KBM-7 (cell line): Measurements from ENCODE around the gene TREX2.

Source experiments
- DNase-seq: peaks from one replicate; pipeline ENCODE4 v3.0.0-alpha.2; 2015
- in situ Hi-C: fragments of 300-500 bp; cut with MboI; formaldehyde crosslinking; loops from 2 replicates; pipeline ENCODE4 v1.14.3; 2020; ENCODE audit warnings: low sequenced_read_pairs, low pct_unique_long_range_greater_than_20kb, mixed read lengths

Gene TREX2

DNA sequence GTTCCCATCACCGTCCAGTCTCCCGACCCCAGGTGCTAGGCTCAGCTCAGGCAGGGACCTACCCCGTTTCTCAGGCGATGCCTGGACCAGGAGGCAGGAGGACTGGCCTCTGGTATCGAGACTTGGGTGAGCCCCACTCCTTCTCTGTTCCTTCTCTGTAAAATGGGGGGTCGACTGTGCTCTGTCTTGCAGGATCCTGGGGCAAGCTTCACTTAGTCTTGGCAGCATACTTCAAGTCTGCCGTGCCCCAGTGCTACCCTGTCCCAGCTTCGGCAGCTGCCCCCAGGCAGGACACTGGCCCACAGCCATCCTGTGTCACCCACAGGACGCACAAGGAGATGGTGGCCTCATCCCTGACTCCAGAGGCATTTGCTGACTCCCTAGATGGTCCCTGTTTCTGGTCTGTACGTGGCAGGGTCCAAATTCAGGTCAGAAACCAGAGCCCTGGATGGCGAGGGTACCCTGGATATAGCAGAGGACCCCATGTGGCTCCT lies 31.6 kb upstream of the TREX2 start:
- in situ Hi-C loops: no loop called here
- no peak for DNase-seq

DNA sequence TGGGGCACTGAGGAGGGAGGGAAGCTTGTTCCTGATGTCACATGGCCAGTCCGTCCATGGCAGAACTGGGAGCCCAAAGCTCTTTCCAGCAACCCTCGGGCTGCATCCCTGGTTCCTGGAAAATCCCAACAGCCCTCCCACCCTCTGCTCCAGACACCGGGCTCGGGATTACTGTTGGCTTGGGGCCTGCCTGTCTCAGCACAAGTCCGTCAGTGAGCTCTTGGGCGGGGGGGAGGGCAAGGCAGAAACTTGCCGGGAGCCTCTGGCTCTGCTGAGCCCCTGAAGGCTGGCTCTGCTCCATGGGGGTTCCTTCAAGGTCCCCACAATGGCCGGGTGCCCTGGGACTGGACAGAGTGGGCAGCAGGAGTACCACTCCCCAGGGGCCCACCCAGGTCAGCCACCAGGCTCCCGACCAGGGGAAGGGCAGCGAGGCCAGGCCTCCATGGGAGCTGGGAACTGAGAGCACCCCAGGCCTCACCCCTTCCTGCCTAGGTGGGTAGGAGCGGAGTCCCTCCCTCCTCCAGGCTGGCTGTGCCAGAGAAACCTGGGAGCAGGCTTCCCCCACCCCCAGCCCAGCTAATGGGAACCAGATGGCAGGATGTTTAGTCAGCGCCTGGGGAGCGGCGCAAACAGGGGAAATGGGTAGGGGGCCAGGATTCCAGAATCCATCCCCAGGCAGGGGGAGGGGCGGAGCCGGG lies 31.0 kb upstream of the TREX2 start:
- in situ Hi-C loops: no loop called here
- DNase-seq: no peak

DNA sequence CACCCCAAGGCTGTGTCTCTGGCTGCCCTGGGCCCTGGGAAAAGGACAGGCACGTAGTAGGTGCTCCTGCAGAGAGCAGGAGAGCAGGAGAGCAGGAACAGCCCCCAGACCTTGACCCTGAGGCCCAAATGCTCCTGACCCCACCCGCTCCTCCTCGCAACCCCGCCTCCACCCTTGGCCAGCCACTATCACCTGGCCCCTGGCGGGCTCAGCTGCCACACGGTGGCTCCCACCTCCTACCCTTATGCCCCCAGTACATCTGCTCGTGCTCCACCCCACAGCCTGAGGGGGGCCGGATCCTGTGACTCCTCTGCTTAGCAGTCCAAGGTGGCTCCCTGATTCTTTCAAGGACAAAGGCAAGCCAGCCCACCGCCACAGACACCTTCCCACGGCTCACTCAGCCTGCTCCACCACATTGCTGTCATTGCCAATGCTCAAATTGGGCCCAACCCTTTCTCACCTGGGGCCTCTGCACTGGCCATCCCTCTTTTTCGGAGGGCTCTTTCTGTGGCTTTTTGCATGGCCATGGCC lies 30.0 kb upstream of the TREX2 start:
- no peak for DNase-seq
- in situ Hi-C loops: no loop called here

DNA sequence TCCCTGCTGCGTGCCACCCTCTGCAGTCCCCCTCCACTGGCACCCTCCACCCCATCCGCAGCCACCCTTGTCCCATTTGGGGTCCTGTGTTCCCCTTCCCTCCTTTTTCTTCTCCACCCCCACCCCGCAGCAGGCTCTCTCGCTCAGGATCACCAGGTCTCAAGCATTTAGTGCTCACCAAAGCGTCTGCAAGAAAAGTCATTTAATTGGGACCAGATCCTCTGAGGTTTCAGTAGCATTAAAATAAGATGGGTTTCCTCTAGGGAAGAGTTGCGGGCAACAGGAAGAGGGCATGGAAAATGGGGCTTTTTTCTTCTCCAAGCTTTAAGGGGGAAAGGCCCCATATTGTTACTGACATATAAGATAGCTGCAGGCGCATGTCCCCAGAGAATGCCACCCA lies 29.4 kb upstream of the TREX2 start:
- no peak for DNase-seq
- in situ Hi-C loops: no loop called here

DNA sequence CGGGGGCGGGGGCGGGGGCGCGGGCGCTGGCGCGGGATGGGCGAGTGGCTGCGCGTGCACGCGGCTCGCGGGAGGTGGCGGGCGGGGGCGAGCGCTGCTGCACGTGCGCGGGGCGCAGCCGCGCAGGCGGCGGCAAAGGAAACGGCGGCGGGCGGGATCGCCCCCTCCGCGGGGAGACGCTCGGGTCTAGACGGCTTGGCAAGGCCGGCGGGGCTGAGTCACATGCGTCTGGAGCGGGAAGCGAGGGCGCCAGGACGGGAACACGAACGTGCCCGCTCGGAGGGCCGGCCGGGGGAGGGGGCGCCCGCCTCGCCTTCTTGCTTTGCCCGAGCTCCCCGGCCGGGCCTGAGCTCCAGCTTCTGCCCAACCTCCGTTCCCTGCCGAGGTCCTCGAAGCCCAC lies 28.9 kb upstream of the TREX2 start:
- DNase-seq: no peak
- in situ Hi-C loops: no loop called here

DNA sequence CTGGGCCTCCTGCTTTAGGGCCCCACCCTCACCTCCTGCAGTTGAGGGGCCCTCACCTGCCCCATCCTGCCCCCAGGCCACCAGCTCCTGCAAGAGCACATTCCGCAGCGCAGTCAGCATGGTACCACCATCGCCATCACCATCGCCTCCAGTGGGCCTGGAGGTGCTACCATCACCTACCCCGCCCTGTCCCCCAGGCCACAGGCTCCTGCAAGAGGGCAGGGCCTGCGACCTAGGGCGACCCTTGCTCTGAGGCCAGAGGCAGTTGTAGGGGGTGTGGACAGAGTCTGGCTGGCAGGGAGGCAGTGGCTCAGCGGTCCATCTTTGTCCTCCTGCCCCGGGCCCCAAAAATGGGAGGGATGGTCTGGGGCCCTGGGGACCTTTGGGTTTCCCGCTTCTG lies 28.4 kb upstream of the TREX2 start:
- no peak for DNase-seq
- in situ Hi-C loops: no loop called here

DNA sequence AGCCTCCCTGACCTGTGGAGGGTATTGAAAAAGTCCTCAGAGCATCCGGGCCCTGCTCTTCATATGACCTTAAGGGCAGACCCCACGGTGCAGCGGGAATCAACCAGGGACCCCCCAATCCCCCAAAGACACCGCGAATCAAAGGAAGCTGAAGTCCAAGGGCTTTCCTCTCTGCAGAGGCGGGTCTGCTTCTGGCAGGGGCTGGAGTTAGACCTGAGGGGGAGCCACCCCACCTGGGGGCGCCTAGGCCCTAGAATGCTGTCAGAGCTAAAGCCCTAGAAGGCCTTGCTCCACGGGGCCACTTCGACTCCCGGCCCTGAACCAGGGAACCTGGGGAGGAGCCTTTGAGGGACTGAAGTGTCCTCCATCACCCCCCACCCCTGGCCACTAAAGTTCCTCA lies 27.3 kb upstream of the TREX2 start:
- in situ Hi-C loops: no loop called here

DNA sequence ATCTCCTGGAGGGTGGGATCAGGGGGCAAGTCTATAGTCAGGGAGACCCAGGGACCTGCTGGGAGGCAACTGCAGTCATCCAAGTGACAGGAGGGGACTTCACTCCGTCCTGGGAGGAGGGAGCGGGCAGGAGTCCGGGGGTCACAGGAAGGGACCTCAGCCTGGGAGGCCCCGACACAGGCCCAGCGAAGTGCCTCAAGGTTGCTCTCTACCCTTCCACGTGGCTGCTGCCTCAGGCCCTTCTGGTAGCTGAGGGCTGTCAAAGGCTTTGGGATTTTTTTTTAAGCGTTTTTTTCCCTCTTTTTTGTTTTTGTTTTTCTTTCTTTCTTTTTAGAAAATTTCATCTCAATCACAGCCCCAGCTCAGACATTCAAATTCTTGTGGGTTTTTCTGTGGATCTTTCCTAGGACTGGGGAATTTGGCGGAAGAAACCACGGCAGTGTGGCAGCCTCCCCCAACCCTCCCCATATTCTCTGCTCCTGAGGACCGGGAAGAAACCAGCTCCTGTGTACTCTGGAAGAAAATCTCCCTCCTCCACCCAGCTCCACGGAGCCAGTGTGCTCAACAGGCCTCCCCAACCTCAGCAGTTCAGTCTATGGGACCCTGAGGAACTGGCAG lies 25.9 kb upstream of the TREX2 start:
- in situ Hi-C loops: no loop called here
- no peak for DNase-seq

More for the DNA sequence above, 27.3 kb upstream of the TREX2 start:
- no peak for DNase-seq

DNA sequence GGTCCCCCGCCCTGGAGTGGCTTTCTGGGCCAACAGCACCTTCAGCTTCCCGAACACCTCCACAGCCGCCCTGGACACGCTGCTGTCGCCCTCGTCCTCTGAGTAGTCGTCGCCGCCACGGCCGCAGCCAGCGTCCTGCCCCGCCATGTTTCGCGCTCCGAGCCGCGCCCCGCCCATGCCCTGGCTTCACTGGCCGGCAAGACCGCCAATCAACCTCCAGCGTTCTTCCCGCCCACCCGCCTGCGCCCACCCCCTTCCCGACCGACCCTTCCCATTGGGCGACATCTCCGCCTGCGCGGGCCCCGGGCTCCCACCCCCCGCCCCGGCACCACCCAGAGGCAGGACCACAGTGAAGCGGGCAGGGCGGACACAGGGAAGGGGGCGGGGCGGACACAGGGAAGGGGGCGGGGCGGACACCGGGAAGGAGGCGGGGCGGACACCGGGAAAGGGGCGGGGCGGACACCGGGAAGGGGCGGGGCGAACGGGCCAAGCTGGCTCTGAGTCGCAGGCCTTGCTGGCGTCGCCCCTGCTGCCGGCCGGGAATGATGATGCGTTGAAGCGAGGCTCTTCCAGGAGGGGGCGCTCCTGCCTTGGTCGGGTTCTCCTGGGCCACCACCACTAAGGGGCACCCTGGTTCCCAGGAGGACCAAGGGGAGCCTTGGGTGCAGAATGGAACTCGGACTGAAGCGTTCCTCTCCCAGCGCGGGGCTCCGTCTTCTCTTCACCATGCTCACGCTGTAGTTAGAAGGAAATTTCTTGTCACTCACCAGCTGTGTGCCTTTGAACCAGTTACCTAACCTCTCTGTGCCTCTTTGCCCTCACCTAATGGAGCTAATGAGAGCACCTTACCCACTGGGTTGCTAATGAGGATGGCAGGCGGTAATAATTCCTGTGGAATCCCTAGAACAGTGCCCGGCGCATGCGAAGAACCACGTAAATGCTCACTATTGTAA lies 24.8 kb upstream of the TREX2 start, which contains the start of gene HAUS7:
TSS of gene HAUS7 (minus strand) at position 166 of the 953 bp plus-strand sequence. CDS start at position 147, 19 bp downstream.
- peak; percentile 93 for DNase-seq
- in situ Hi-C loops: no loop called here

DNA sequence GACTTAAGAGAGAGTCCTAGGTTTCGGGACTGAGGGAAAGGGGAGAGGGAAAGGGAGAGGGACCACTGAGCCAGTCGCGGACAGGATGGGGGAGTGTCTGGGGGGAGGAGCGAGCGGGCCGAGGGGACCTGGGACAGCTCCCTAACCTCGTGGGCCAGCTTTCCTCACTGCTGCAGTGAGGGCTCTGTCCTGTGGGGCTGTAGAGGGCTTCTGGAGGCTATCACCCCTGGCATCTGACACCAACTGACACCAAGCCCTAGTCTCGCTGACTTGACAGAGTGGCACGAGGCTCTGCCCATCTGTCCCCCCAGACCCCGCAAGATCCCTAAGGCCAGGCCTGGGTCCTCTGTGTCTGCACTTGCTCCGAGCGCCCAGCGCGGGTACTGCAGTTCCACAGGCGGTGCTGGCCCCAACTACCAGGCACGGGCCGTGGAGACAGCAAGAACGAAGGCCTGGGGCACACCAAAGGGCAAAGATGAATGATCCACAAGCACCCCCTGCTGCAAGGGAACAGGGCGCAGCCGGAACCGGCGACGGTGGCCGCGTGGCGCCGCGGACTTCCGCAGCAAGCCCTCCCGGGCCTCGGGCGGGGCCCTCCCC lies 24.1 kb upstream of the TREX2 start:
- in situ Hi-C loops: no loop called here
- DNase-seq: peak; percentile 73

DNA sequence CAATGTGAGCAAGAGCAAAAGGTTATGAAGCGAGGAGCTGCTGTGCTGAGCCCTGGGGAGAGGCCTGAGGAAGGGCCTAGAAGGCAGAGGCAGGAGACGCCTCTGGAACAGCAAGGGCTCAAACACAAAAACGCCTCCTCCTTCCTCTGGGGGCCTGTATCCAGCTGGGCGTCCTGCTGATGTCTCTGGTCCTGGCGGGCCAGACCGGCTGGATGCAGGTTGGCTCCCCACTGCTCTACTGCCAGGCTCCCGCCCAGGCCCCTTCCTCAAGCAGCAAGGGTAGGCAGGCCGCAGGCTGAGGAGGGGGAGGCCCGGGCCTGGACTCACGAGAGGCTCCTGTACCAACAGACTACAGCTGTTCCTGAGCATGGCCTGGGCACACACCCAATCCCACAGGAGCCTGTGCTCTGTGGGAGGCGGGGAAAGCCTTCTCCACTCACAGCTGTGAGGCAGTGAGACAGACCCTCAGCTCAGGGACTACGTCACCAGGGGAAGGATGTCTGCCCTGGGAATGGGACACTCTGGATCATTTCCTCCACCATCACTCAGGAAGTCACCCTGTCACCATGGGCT lies 22.2 kb upstream of the TREX2 start:
- in situ Hi-C loops: no loop called here
- DNase-seq: no peak

DNA sequence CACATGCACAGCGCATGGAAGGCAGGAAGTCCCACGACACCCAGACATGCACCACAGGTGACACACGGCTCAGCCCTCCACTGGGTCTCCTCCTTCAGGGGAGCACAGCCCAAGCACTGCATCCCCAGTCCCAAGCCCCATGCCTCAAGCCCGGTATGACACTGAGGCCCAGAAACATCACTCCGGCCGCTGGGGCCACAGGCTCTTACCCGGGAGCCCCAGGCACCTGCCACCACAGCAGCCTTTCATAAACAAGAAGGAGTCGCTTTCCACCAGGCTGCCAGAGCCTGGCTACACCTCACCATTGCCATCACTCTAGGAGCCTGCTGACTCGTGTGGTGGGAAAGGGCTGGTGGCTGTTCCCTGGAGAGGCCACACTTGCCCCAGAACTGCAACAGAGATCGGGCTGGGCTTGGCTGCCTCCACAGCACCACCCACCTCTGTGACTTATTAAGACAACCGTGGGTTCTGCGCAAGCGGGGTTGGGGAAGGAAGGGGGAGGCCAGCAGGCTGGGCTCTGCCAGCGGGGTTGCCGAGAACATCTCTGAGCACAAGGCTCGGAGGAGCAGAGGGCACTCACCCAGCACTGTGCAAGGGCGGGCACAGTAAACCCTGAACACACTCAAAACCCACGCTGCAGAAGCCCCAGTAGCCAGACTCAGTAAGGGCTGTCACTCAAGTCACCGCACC lies 20.0 kb upstream of the TREX2 start:
- in situ Hi-C loops: no loop called here
- no peak for DNase-seq

DNA sequence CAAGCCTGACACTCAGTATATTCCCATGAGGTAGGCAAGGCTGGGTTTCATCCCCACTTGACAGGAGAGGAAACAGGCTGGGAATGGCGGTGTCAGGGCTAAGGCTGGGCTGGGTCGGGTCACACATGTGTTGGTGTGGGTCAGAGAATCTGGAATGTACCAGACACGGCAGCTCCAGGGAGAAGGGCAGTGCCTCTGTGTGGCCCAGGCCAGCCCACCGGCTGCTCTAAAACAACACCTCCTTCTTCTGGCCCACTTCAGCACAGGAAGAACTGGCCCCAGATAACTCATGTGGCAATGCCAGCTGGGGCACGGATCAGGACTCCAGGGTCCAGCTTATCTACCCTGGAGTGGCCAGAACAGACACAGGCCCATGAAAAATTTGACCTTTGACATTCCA lies 18.3 kb upstream of the TREX2 start:
- no peak for DNase-seq
- in situ Hi-C loops: no loop called here

DNA sequence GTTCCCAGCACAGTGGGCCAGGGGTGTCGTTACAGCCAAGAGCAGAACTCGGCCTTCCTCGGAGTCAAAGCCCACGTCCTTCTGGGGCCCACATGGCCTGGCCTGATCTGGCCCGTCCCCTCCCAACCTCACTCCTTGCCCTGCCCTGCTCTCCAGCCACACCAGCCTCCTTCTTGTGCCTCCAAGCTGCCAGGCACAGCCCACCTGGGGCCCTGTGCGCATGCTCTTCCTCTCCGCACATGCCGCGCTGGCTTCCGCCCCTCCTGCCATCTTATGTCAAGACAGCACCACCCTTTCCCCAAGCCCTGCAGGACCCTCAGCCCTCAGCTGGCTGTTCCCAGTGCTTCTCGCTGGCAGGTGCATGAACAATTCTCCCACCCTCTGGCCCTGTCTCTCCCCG lies 17.7 kb upstream of the TREX2 start:
- no peak for DNase-seq
- in situ Hi-C loops: no loop called here

DNA sequence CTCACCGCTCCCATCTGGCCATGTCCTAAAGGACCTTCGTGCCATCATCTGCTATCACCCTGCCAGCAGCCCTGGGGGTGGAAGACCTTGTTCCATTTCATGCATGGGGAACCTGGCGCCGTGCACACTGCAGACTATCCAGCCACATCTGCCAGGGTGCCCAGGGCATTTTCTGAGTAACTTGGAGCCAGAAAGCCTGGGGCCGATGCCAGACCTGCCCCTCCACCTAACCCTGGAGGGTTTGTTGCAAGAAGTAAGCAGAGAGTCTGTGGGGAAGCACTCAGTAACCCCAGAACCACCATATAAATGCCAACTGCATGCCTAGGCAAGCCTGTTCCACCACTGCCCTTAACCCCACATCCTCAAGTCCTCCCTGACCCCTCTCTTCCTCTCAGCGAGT lies 17.2 kb upstream of the TREX2 start:
- in situ Hi-C loops: no loop called here
- DNase-seq: no peak

DNA sequence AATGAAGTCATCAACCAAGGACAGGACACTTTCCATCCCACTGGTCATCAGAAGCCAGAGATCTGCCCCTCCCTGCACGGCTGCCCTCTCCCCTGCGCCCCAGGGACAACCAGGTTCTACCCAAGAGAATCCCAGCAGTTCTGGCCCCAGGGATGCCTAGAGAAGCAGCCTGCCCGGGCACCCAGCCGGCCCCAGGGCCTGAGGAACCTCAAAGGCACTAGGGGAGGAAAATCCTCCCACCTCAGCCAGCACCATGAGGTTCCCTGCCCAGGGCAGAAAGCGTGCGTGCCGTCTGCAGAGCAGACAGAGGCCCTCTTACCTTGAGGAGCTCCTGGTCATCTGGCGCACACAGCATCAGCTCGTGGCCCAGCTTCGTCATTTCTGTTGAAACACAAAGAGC lies 16.4 kb upstream of the TREX2 start:
- in situ Hi-C loops: no loop called here
- DNase-seq: no peak

DNA sequence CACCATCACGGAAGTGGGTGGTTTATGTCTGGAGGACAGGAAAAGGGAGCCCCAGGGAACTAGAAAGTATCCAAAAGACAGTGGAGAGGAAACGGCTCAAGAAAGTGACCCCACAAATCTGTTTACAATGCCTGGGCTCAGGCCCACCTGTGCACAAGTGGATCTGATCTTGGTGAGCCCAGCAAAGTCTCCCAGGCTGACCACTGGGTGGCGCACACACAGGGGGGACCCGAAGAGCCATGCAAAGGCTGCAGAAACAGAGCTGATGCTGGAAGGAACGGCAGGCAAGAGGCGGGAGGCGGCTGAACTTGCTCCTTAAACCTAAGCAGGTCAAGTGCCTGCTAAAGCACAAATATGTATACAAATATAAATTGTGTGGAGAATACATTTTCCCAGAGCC lies 15.0 kb upstream of the TREX2 start:
- DNase-seq: peak; percentile 54
- in situ Hi-C loops: no loop called here

DNA sequence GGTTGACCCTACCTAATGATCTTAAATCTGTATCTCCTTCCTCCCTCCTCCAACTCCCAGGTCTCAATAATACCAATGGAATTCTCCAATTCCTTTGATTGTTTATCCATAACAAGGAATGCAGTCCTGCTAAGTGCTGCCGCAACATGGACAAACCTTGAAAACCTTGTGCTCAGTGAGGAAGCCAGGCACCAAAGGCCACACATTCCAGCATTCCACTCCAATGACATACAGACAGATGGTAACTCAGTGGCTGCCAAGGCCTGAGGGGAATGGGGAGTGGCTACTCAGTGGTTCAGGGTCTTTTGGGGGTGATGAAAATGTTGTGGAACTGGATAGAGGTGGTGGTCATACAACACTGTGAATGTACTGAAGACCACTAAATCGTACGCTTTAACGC lies 14.1 kb upstream of the TREX2 start:
- in situ Hi-C loops: no loop called here
- DNase-seq: no peak
